ENCODE data around the gene FTO.

- no peak for TF ChIP-seq CTCF (IDR thresholded peaks at IDR 0.05)
- no peak for TF ChIP-seq POLR2A (IDR thresholded peaks at IDR 0.05)
Observed at GRCh38 chr16:54097774-54098173, 393.8 kb downstream of the FTO start.

All from esophagus squamous epithelium (tissue), 4 donors.